ENCODE results near the gene ST3GAL4. TPM values are rescaled to one million over a fixed set of nuclear protein-coding genes. Genes with fewer than 3 reads are reported as not detected.

The ST3GAL4 gene
- total and polyA plus RNA-seq, 2 of the 8 experiments (the other 6 are each of a cell fraction or from before 2014, with no cell fraction given): 15.6 to 20.0 TPM

- TF ChIP-seq EGR1 (IDR thresholded peaks at IDR 0.05; ENCODE audit: borderline replicate concordance, low read depth, low read length) (no peak), BCL11A (IDR thresholded peaks at IDR 0.05; ENCODE audit: low read depth in 2 of 2, low read length in 2 of 2) (no peak), POLR2A (IDR thresholded peaks at IDR 0.05; ENCODE audit: control extremely low read depth in 1 of 2, low read depth in 2 of 2, low read length in 2 of 2) (no peak), HDAC2 (IDR thresholded peaks at IDR 0.05; ENCODE audit: borderline replicate concordance in 1 of 2, low read depth in 2 of 2, low read length in 2 of 2) (no peak), SP4 (IDR thresholded peaks at IDR 0.05; ENCODE audit: low read length) (no peak), POU5F1 (IDR thresholded peaks at IDR 0.05; ENCODE audit: low read depth, low read length) (no peak), GTF2F1 (IDR thresholded peaks at IDR 0.05; ENCODE audit: borderline replicate concordance, low read depth, low read length) (no peak)
These were observed 34.9 kb downstream of the ST3GAL4 start (continued) for GRCh38 chr11:126390272-126390867.
